ENCODE results near the gene RSAD2. TPM values are rescaled to one million over a fixed set of nuclear protein-coding genes. Genes with fewer than 3 reads are reported as not detected.

RSAD2 gene
- not detected in 2 replicates for total RNA-seq

DNA sequence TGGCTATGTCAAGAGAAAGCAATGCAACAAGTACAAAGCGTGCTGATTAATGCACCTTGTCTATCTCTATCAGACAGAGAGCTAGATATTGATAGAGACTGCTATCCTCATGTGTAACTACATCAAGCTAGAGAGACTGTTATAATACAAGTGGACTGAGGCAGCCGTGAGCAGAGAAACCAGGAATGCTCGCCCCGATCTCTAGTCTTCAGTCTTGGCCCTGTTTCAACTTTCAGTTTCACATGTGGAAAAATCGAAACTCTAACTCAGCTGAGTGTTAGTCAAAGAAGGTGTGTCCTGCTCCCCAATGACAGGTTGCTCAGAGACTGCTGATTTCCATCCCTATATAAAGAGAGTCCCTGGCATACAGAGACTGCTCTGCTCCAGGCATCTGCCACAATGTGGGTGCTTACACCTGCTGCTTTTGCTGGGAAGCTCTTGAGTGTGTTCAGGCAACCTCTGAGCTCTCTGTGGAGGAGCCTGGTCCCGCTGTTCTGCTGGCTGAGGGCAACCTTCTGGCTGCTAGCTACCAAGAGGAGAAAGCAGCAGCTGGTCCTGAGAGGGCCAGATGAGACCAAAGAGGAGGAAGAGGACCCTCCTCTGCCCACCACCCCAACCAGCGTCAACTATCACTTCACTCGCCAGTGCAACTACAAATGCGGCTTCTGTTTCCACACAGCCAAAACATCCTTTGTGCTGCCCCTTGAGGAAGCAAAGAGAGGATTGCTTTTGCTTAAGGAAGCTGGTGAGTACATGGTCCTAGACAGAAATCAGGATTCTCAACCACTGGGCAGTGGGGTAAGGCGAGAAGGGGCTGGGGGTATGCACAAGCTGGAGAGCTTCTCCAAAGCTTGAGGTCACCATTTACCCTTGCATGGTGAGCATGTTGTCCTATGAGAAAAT lies at the start of gene RSAD2:
Gene RSAD2 (plus strand): TSS at position 376 of the 903 bp plus-strand sequence. CDS start 24 bp downstream, at position 400.

DNA sequence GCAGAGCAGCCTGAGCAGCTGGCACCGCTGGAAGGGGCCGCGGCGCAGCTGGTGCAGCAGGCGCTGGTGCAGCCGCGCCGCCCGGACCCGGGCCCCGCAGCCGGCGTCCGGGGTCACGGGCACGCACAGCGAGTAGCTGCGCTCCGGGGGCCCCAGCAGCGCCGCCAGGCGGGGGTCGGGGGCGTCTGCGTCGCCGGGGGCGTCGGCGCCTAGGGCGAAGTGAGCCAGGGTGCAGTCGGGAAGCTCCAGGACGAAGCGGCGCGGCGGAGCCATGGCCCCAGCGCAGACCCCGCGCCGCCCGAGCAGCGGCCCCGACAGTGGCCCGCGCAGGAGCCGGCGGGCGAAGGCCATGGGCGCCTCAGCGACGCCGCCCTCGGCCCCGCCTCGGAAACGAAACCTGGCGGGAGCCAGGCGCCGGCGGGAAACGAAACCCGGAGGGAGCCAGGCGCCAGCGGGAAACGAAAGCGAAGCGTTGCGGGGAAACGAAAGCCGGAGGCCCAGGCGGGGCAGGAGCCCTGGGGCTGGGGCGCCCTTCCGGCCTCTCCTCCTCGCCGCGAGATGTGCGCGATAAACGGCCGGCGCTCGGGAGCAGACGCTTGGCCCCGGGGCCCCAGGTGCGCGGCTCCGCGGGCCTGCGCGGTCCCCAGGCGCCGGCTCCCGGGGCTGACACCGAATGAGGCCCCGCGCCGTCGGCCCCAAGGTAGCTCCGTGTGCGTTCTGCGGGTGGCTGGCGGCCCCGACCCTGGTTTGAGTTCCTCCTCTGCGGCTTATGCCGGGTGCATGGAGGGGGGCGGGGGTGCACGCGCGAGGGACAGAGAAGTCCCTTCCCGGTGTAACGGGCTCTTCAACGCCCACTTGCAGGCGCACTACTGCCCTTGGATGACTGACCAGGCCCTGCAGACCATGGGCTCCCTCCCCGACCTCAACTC lies 12.0 kb upstream of the RSAD2 start, which contains the start of gene CMPK2:
Gene CMPK2 (minus strand): TSS at position 562 of the 929 bp plus-strand sequence. CDS start 211 bp downstream, at position 351.

GRCh38 chr2:6917071-6917760 lies 39.6 kb downstream of the RSAD2 start, which contains the start of gene RNF144A:
Gene RNF144A (plus strand): TSS chr2:6917412. CDS start chr2:6996927, 79,515 bp downstream.

Other genes with a start within 250 kb of the RSAD2 start
- gene CMPK2, start 11.9 kb upstream of the RSAD2 start, total RNA-seq, result under 0.01 and 2.6 TPM in 2 replicates
- 2.2 and 20.3 TPM in 2 replicates for gene RNF144A, start 39.6 kb downstream of the RSAD2 start, total RNA-seq

All from pericardium fibroblast (primary cell).